Measurements from ENCODE around the gene SLC25A43.
"Not testable (repeated sequence)": the region's sequence is repeated elsewhere in the genome, so short reads cannot be mapped to it uniquely, and the experiment has no call there.

SLC25A43 gene

DNA sequence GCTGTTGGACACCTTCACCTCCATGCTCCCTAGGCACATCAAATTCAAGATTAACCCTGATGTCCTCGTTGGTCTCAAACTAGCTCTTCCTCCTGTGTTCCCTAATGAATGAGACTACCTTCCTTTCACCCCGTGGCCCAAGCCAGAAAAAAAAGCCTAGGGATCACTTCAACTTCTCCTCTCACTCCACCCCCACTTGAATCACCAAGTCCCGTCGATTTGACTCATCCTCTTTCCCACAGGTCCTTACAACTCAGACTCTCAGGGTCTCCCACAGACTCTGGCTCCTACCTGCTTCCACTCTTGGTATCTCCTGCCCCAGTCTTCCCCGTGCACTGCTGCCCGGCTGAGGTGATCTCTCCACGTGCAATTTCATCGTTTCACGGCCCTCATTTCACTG lies 8.5 kb downstream of the SLC25A43 start:
- DNase-seq, result no peak

DNA sequence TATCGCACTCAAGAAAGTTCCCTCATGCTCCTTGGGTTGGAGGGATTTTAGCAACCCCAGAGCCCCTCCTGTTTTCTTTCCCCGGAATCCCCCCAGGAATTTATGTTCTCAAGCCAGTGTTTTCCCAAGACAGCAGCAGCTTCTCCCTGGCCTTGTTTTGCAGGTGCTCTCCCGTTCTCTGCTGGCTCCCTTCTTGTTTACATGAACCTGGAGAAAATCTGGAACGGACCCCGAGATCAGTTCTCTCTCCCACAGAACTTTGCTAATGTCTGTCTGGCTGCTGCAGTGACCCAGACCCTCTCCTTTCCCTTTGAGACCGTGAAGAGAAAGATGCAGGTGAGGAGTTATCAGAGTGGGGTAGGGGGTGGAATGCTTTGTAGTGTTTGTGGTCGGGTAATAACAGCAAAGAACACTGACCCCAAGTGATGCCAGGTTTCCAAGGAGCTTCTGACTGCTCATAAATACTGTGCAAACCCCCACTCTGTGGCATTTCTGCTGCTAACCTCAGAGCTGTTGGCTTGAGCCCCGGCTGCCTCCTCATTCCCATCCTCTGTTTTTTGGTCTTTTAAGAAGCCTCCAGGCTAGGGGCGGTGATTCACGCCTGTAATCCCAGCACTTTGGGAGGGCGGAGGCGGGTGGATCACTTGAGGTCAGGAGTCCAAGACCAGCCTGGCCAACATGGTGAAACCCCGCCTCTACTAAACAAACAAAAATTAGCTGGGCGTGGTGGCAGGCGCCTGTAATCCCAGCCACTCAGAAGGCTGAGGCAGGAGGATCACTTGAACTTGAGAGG lies 11.1 kb downstream of the SLC25A43 start:
- DNase-seq, result peak in 12 of 58 donors; percentile 0 to 38 (median 3)

DNA sequence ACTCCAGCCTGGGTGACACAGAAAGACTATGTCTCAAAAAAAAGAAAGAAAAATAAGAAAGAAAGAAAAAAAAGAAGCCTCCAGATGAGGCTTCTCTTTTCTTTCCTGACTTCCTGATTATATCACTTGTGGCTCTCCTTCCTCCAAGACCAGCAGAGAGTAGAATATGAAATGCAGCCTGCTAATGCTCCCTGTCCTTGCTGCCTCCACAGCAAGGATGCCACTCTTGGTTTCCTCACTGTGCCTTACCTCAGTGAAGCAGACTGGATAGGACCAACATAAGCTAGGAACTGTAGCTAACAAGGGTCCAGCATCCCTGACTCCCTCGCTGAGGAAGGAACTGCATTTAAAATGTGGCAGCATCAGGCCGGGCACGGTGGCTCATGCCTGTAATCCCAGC lies 11.7 kb downstream of the SLC25A43 start:
- DNase-seq, result no peak

DNA sequence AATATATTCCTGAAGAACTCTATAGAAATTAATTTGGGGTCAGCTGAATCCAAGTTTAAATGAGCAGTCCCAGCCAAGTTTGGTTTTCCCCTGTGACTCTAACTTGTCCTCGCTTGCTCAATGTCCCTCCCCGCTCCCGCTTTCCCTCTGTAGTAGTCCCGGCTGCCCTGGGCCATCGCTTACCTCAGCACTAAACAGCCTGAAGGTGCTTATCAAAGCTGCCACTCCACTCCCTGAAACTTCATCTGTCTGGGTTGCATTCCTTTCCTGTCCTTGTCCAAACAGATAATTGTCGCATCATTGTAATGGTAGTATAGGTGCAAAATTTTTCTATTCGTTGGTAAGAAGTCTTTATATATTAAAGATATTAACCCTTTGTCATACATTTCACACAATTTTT lies 12.8 kb downstream of the SLC25A43 start:
- no peak for DNase-seq

DNA sequence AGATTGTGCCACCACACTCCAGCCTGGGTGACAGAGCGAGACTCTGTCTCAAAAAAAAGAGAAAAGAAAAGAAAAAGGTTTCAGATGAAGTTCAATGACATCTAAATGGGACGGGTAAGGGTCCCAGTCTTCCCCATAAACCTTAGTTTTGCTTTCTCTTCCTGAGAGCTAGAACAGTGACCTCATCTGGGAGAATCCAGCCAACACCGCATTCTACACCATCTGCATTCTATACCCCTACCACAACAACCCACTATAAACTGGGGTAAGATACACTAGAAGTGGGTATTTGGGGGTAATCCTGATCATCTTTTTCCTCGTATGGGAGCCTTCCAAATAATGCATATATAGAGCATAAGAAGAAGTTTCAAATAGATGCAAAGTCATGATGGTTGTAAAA lies 18.2 kb downstream of the SLC25A43 start:
- DNase-seq, result no peak

DNA sequence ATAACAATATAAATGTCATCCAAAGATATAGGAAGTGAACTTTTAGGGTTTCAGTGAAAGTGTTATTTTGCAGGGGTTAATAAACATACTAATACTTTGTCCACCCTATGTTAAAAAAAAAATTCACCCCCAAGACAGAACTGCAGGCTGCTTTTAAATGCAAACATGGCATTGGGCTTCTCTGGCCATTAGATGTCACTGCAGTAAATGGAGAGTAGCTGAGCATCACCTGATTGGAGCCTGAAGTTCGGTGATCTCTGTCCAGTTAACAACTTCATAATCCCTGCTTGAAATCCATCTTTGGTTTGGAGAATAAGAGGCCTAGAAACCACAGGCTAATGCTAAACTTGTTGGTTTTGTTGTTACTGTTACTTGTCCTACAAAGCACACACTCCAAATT lies 18.7 kb downstream of the SLC25A43 start:
- DNase-seq, result peak in 2 of 58 donors; percentile 0 to 2

DNA sequence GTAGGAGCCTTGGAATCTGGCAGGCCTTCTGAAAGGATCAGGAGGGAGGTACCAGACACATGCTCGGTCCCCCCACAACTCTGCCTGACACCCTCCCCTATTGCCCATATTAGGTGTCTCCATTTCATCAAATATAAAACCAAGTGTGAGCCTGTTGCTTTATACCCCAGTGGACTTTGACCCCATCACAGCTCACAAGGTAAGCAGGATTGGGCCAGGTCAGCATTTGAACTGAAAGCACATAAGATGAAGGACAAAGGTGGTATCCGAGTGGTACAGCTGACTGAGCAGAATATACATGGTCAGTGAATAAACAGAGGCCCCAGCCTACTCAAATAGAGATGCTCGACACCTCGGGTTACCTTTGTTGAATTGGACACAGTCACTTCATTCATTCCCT lies 20.0 kb downstream of the SLC25A43 start:
- no peak for DNase-seq

DNA sequence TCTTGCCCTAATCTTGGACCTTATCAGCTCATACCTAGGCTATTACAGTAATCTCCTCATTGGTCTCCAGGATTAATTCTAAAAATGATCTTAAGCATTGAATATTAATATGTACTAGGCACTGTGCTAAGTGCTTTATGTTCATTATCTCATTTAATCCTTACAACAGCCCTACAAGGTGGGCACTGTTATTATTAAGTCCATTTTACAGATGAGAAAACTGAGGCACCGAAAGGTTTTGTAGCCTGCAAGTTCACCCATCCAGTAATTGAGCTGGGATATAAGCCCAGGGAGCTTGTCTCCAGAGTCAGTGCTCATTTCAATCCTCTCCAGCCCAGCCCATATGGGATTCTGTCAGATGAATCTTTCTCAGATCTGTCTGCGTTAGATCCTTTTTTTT lies 20.8 kb downstream of the SLC25A43 start:
- no peak for DNase-seq

DNA sequence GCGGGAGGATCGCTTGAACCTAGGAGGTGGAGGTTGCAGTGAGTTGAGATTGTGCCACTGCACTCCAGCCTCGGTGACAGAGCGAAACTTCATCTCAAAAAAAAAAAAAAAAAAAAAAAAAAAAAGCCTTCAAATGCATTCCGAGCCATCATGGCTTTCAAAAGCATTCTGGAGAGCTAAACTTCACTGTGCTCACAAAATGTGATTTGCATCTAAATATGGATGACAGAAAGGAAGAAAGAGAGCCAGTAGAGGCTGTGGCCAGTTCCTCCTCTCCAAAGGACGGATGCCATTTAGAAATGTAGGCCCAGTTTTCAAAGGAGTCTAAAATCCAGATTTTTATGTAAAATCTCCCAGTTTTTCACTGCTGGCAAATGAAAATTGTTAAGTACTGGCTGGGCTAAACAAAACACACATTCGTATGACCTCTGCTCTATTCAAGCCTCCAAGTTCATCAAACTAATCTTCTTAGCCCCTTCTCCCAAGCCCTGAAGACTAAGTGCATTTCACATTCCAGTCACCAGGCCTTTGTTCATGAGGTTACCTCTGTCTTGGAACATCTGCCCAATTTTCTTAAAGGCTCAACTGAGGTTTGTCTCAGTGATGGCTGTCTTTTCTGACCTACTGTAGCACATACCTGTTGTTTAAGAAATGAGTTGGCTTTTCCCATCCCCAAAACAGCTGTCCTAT lies 22.0 kb downstream of the SLC25A43 start:
- no peak for DNase-seq

DNA sequence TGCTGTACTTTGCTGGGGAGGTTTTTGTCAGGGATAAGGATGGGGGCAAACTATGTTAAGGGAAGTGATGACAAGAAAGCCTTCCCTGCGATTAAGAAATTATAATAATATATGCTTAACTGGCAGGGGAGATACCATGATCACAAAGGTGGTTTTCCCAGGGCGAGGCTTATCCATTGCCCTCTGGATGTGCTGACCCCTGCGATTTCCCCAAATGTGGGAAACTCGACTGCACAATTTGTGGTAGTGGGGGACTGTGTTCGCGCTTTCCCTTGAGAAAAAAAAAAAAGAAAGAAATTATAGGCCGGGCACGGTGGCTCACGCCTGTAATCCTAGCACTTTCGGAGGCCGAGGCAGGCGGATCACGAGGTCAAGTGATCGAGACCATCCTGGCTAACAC lies 24.5 kb downstream of the SLC25A43 start:
- no peak for DNase-seq

DNA sequence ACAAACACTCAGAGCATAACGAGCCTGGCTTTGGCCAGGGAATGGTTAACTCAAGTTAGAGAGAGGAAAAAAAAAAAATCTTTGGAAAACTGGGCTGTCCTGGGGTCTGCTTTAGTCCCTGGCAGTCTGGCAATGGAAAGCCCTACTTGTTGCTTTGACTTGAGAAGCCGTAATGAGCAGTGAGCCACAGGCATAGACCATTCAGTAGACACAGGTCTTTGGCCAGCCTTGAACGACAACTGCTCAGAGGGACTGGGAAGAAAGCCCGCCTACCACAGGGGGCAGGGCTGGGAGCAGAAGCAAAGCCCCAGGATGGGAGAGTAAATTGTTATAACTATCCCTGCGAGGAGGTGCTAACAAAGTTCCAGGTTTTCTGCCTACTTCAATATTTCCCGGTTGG lies 25.9 kb downstream of the SLC25A43 start:
- DNase-seq, result peak in 27 of 58 donors; percentile 0 to 61 (median 9)

DNA sequence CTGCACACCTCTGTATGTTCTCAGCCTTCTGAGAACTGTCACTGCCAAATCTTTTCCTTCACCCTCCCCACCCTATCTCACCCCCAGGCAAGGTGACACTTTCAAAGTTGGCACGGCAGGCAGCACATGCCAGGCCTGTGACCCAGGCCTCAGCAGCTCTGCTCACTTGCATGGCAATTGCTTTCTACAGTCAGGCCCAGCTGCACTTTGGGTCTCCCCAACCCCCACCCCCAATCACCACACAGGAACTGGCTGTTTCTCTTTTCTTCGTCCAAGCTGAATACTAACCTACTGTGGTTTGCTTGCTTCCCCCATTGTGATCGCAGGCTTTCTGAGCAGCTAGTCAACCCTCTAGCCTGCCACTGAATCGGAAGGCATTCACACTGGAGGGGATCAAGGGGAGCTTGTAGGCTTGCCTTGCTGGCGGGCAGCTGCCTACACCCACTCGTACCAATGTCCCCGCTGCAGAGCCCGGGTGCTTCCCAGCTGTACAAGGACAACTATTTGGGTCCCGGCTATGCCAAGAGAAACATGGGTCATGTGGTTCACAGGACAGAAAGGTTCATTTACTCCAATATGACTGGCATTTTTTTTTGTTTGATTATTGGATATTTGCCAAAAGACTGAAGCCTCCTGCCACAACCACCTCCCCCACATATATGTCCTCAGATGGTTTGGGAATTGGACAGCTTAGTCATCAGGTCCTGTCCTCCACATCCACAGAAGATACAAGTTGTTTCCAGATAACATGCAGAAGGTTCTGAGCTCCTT lies 28.1 kb downstream of the SLC25A43 start:
- DNase-seq, result peak in 49 of 58 donors; percentile 0 to 60 (median 16)

DNA sequence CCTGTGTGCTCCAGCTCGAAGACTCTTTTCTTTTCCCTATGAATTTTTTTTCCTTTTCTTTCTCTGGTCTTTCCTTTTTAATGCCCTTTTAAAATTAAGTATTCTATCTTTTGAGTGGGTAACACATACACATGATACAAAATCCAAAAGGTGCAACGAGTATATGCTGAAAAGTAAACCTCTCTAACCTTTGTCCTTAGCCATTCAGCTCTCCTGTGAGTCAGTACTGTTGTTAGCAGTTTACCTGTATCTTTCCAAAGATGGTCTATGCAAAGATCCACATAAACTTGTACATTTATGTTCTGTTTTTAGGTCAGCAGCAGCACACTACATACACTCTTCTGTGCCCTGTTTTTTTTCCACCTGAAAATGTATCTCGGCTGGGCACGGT lies 28.7 kb downstream of the SLC25A43 start:
- no peak for DNase-seq

DNA sequence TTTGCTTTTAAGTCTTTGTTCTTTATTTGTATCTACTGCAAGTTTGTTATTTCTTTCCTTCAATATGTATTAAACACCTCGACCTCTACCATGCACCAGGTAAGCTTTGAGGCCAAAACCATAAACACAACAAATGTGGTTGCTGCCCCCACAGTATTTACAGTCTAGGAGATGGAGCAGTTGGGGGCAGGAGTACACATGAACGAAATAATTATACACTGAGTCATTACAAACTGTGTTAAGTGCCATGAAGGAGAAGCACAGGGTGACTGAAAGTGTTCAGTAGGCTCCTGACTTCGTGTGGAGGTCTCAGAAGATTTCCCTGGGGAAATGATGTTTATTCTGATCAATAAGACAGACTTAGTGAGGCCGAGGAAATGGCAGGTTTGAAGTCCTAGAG lies 30.3 kb downstream of the SLC25A43 start:
- no peak for DNase-seq

DNA sequence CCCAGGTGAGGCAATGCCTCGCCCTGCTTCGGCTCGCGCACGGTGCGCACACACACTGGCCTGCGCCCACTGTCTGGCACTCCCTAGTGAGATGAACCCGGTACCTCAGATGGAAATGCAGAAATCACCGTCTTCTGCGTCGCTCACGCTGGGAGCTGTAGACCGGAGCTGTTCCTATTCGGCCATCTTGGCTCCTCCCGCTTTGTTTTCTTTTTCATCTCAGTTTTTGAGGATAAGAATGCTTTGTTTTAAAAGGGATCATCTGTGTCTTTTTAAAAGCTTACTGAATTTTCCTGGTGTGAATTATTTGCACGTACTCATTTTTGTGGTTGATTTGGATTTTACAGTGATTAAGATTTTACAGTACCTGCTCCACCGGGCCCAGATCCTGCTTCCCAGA lies 42.2 kb downstream of the SLC25A43 start:
- DNase-seq, result not testable (repeated sequence)

DNA sequence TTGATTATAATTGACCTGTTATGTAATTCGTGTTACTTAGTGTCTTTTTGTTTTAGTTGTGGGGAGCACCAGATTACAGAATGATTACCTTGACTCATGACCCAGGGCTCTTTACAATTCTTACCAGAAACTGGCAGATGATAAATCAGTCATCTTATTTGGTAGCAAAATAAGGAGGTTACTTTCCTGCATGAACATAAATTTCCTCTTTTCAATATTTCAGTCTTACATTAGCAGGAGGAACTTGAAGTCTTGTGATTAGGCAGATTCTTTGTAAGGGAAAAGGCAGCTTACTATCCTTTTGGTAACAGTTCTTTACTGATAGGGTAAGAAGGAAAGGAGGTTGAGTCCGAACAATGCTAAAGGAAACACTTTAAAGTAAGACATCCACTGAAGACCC lies 43.1 kb downstream of the SLC25A43 start:
- DNase-seq, result no peak

DNA sequence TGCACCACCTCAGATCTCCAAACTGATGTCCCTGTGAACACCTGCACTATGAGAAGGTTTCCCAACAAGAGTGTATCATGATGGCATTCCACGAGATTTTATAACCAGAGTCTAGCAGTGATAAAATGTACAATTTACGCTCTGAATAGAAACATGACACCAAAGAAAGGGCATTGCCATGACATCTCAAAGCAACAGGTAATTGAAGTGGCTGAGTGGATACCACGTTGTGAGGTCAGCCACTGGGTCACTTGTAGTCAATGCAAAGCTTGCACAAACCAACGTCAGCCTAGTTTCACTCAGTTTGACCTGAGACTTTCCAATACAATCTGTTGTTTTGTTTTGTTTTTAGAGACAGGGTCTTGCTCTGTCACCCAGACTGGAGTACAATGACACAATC lies 54.1 kb downstream of the SLC25A43 start:
- no peak for DNase-seq

DNA sequence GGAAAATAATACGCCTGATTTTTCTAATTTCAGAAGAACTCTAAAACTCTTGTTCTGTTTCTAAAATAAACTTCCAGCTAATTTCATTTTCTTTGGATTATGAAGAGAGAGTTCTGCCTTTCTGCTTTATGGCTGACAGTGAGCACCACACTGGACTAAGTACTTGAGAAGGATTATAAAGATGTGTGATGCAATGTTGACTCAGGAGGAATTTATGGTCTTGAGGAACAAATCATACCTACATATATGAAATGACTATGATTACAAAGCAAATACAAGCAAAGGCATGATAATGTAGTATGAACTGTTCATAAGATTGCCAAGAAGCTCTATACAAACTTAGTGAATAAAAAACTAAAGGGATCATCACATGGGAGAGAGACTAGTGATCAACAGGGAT lies 56.1 kb downstream of the SLC25A43 start:
- no peak for DNase-seq

DNA sequence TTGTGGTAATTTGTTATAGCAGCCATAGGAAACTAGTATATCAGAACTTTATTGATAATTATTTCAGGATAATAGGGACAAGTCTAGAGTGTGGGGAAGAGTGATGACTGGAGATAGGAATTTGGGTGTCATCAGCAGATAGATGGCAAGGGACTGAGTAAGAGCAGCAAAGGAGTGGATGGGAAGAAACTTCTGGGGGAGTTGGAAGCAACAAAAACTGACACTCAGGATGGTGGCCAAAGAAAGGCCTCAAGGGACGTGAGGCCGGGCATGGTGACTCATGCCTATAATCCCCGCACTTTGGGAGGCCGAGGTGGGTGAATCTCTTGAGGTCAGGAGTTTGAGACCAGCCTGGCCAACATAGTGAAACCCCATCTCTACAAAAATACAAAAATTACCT lies 60.0 kb downstream of the SLC25A43 start:
- DNase-seq, result no peak

DNA sequence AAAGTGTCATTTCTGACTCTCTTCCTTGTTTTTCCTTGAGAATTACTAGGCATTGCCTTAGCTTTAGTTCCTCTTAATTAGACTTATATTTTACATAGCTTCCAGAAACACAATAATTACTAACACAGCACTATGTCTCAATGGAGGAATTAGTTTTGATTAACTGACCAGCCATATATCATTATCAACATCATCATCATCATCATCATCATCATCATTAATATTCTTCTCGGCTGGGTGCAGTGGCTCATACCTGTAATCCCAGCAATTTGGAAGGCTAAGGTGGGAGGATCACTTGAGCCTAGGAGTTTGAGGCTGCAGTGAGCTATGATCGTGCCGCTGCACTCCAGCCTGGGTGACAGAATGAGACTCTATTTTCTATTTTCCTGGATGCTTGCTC lies 66.4 kb downstream of the SLC25A43 start:
- no peak for DNase-seq

DNA sequence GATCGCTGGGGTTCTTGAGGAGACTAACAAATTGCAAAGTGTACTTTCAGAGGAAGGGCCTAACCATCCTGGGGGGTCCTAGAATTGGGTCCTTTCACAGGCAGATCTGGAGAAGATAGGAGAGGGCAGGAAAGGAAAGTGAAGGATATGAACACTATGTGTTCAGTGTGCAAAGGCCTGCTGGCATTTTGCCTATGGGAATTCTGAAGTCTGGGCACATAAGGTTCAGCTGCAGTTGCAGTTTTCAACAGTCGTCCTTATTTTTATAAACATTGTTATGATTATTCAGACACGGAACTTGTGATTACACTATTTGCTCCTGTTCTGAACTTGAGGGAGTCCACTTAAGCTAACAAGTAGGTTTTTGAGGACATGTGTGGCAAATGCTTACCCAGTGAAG lies 67.8 kb downstream of the SLC25A43 start:
- DNase-seq, result peak in 1 of 58 donors; percentile 0

DNA sequence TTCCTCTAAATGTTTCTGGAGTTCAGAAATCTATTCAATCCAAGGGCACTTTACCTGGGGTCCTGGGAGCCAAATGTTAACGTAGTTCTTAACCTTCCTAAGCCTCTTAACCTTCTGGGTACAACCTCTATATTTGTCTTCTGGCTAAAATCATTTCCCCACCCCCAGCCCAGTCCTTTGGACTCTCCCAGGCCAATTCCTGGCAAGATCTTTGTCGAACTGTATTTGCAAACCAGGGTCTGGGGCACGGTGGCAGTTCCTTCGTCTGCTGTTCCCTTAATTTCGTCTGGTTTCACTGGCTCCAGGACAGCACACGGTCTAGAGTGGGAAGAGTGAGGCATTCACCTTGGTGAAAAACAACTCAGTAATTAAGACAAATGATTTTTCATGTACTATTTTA lies 68.3 kb downstream of the SLC25A43 start:
- DNase-seq, result no peak

All from anterior cingulate cortex (tissue), 58 donors.